Gastroesophageal sphincter (tissue), 4 donors: Measurements from ENCODE around the gene ARHGEF10L. TPM values are rescaled to one million over a fixed set of nuclear protein-coding genes. Genes with fewer than 3 reads are reported as not detected.

Experiments
- ATAC-seq: fragments of 150-250 bp; one replicate; pipeline ENCODE4 v1.9.1; 2016; ENCODE audit warnings: mild to moderate bottlenecking, moderate library complexity
- H3K27ac ChIP-seq, 4 donors: fragments of 200-600 bp; sonication (generic) in 3 of 4; 1 replicate in 3 of 4; 2 replicates in 1 of 4; pipeline ENCODE4 v1.5.1; 2016 to 2019
- H3K27me3 ChIP-seq: fragments of 200-600 bp; sonication (generic); one replicate; pipeline ENCODE4 v1.5.1; 2019
- H3K36me3 ChIP-seq, 2 donors: fragments of 200-600 bp; sonication (generic); one replicate each; pipeline ENCODE4 v1.5.1; 2019; ENCODE audit warnings: control low read depth in 1 of 2
- H3K4me1 ChIP-seq, 3 donors: fragments of 200-600 bp; sonication (generic); 1 replicate in 2 of 3; 2 replicates in 1 of 3; pipeline ENCODE4 v1.5.1; 2016 to 2019; ENCODE audit warnings: control low read depth in 2 of 3
- H3K4me3 ChIP-seq, 2 donors: fragments of 200-600 bp; sonication (generic); one replicate each; pipeline ENCODE4 v1.5.1; 2019; ENCODE audit warnings: mild to moderate bottlenecking in 1 of 2, moderate library complexity in 1 of 2
- H3K9me3 ChIP-seq, 3 donors: fragments of 200-600 bp; sonication (generic); one replicate each; pipeline ENCODE4 v1.5.1; 2017 to 2019; ENCODE audit warnings: control low read depth in 2 of 3
- EP300 ChIP-seq: sonication (generic); formaldehyde crosslinking; IDR thresholded peaks from one replicate; pipeline ENCODE4 v1.6.1; 2017; ENCODE audit warnings: antibody characterized with exemption, mild to moderate bottlenecking
- POLR2A ChIP-seq, 2 donors: fragments of 450-650 bp; IDR thresholded peaks; one replicate each; pipeline ENCODE4 v1.6.1; 2017; ENCODE audit warnings: antibody characterized with exemption in 2 of 2, mild to moderate bottlenecking in 2 of 2, moderate library complexity in 1 of 2
- POLR2AphosphoS5 ChIP-seq: sonication (generic); formaldehyde crosslinking; IDR thresholded peaks from one replicate; pipeline ENCODE4 v1.6.1; 2017; ENCODE audit warnings: antibody characterized with exemption
- WGBS, 2 donors: methylation state at CpG; one replicate each; pipeline ENCODE4 v1.1.5; 2018; ENCODE audit warnings: low coverage in 1 of 2; 5-methylcytosine and 5-hydroxymethylcytosine counted together
- total RNA-seq, 4 donors: library from RNA; depleted of rRNA; stranded (reverse); fragments of >200 nt; gene quantifications; one replicate each; pipeline ENCODE4 v1.1.0, GENCODE V29; 2016
- TF ChIP-seq, protein P1 (sequence below), 4 experiments: fragments of 200-600 bp in 2 of 4; fragments of 450-650 bp in 2 of 4; sonication (generic) in 1 of 4; IDR thresholded peaks; one replicate each; pipeline ENCODE4 v1.5.1; 2017 to 2019; ENCODE audit warnings: antibody characterized with exemption in 4 of 4, mild to moderate bottlenecking in 2 of 4, moderate library complexity in 2 of 4

ARHGEF10L gene
- total RNA-seq, 4 donors from 2014 or later, result 50.9 to 97.0 (median 80.3) TPM

DNA sequence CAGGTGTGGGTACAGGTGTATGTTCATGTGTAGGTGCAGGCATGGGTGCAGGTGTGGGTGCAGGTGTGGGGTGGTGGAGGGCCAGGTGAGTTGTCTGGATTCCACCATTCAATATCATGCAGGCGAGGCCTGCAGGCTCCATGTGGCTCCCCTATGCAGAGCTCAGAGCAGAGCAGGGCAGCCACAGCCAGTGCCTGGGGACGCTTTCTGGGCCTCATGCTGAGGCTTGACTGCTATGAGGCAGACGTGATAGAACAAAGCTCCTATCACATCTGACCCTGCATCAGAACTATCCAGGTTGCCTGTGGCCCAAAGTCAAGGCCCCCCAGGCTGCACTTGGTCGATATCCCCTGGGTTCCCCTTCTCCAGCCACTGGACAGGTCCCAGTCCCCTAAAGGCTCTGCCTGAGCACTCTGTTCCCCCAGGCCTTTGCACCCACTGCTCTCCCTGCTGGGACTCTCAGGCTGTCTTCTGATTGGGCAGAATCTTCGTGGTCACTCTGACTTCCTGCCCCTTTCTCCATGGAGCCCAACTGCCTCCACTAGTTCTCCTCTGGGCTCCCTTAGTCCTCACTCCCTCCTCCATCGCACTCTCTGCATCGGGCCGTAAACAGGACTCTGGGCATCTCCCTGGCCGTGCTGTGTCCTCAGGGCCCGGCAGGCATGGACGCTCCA lies 137.0 kb downstream of the ARHGEF10L start:
- TF ChIP-seq POLR2A (IDR thresholded peaks at IDR 0.05) (no peak), POLR2AphosphoS5 (no peak), EP300 (no peak)
- TF ChIP-seq, protein P1, sequence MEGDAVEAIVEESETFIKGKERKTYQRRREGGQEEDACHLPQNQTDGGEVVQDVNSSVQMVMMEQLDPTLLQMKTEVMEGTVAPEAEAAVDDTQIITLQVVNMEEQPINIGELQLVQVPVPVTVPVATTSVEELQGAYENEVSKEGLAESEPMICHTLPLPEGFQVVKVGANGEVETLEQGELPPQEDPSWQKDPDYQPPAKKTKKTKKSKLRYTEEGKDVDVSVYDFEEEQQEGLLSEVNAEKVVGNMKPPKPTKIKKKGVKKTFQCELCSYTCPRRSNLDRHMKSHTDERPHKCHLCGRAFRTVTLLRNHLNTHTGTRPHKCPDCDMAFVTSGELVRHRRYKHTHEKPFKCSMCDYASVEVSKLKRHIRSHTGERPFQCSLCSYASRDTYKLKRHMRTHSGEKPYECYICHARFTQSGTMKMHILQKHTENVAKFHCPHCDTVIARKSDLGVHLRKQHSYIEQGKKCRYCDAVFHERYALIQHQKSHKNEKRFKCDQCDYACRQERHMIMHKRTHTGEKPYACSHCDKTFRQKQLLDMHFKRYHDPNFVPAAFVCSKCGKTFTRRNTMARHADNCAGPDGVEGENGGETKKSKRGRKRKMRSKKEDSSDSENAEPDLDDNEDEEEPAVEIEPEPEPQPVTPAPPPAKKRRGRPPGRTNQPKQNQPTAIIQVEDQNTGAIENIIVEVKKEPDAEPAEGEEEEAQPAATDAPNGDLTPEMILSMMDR (IDR thresholded peaks at IDR 0.05), result no peak
- Histone ChIP-seq H3K4me3 (no peak overlapping the region), H3K36me3 (peaks cover 0 to 65% of the 10 kb centered on the region in 2 donors), H3K4me1 (peaks cover 0 to 45% (median 12%) of the 10 kb centered on the region in 3 donors), H3K27ac (no peak overlapping the region), H3K27me3 (no peaks in the 10 kb centered on the region), H3K9me3 (no peaks in the 10 kb centered on the region)
- WGBS, 2 donors, result 58 to 59% methylated on average over 4 to 9 of the region's 11 CpGs
- no peak for ATAC-seq

DNA sequence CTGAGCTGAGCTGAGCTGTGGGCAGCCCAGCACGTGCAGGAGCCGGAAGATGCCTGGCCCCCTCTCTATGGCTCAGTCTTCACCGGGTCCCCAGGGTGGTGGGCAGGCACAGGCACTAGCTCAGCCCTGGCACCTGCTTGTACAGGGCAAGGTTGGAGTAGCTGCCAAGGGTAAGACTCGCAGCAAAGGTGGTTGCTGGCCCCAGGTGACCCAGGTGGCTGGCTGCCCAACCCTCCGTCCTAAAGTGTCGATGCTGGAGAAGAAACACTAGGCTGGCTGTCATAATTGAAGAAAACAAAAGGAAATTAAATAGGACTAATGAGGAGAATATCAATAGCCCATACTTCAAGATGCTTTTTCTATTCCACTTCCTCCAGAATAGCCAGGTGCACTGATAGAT lies 138.5 kb downstream of the ARHGEF10L start:
- WGBS, 2 donors, result 20 to 76% methylated on average over 2 to 6 of the region's 6 CpGs
- H3K27me3 ChIP-seq, result no peaks in the 10 kb centered on the region
- H3K36me3 ChIP-seq, result peaks cover 0 to 80% of the 10 kb centered on the region in 2 donors

DNA sequence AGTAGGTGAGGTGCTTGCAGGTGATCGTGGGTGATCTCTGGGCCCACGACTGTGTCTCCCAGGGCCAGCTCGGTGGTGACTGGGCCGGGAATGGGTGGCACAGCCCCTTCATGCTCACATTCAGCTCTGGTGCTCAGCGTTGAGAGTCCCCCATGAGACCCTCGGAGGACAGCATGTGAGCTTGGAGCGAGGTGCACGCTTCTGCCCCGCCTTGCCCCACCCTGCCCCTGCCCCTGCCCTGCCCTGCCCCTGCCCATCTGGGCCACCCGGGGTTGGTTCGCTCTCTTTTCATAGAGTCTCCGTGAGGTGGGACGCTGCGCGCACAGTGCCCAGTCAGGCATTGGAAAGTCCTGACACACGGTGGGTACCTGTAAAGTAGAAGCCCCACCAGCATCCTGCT lies 140.4 kb downstream of the ARHGEF10L start:
- TF ChIP-seq POLR2A (IDR thresholded peaks at IDR 0.05) (no peak), POLR2AphosphoS5 (no peak), EP300 (no peak)
- TF ChIP-seq, protein P1 (IDR thresholded peaks at IDR 0.05), result no peak
- no peak overlapping the region for H3K27ac ChIP-seq
- no peaks in the 10 kb centered on the region for H3K9me3 ChIP-seq
- peaks cover 0 to 19% (median 0%) of the 10 kb centered on the region in 3 donors for H3K4me1 ChIP-seq
- no peak for ATAC-seq
- H3K27me3 ChIP-seq, result no peaks in the 10 kb centered on the region
- 100% methylated on average over 1 of the region's 16 CpGs for WGBS, 2 donors
- peaks cover 0 to 86% of the 10 kb centered on the region in 2 donors for H3K36me3 ChIP-seq
- no peak overlapping the region for H3K4me3 ChIP-seq

More for the DNA sequence above, 138.5 kb downstream of the ARHGEF10L start:
- Histone ChIP-seq H3K9me3 (no peaks in the 10 kb centered on the region), H3K27ac (no peak overlapping the region), H3K4me3 (no peak overlapping the region), H3K4me1 (peaks cover 0 to 36% (median 3%) of the 10 kb centered on the region in 3 donors)
- TF ChIP-seq POLR2AphosphoS5 (no peak), POLR2A (IDR thresholded peaks at IDR 0.05) (no peak), EP300 (no peak)
- TF ChIP-seq, protein P1 (IDR thresholded peaks at IDR 0.05), result no peak
- ATAC-seq, result no peak

DNA sequence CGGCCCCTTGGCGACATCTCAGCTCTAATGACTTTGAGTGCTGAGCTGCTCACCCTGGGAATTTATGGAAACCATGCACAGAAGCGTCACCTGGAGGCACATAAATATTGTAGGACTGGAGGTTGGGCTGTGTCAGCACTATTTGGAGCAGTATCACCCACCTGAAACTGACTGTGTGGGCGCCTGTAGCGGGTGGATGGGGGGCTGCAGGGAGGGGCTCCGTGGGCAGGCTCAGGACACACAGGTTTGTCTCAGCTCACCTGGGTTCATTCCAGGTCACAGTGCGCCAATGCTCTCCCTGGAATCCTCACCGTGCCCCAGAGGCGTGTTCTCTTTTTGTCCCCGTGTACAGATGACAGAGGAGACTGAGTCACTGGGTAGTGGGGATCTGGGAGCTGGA lies 140.8 kb downstream of the ARHGEF10L start:
- Histone ChIP-seq H3K27ac (no peak overlapping the region), H3K36me3 (peaks cover 0 to 90% of the 10 kb centered on the region in 2 donors), H3K4me3 (no peak overlapping the region), H3K9me3 (no peaks in the 10 kb centered on the region), H3K27me3 (no peaks in the 10 kb centered on the region), H3K4me1 (peaks cover 0 to 20% (median 0%) of the 10 kb centered on the region in 3 donors)
- no peak for ATAC-seq
- TF ChIP-seq, protein P1 (IDR thresholded peaks at IDR 0.05), result no peak
- TF ChIP-seq POLR2A (IDR thresholded peaks at IDR 0.05) (no peak), POLR2AphosphoS5 (no peak), EP300 (no peak)
- WGBS, 2 donors, result 83% methylated on average over 4 of the region's 10 CpGs; no CpG with 5 or more reads in 1 of the 2 donors

DNA sequence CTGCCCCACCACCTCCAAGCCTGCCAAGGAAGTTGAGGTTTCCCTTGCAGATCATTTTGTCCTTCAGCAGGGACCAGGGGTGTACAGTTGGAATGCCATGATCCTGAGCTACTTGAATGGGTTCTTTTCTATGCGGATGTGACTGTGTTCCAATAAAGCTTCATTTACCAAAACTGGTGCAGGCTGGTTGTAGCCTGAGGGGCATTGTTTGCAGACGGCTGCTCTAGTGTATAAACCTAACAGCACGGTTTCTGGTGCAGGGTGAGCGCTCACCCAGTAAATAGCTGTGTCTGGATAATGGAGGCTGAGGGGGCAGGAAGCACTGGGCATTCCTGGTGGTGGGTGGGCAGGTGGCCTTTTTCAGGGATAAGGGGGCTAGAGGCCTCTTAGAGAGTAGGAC lies 142.9 kb downstream of the ARHGEF10L start:
- TF ChIP-seq POLR2A (IDR thresholded peaks at IDR 0.05) (no peak), EP300 (no peak), POLR2AphosphoS5 (no peak)
- TF ChIP-seq, protein P1 (IDR thresholded peaks at IDR 0.05), result no peak
- H3K27ac ChIP-seq, result no peak overlapping the region
- H3K4me3 ChIP-seq, result no peak overlapping the region
- WGBS, 2 donors, result 67% methylated on average over 1 of the region's 4 CpGs; no CpG with 5 or more reads in 1 of the 2 donors
- H3K4me1 ChIP-seq, result peaks cover 0 to 27% (median 0%) of the 10 kb centered on the region in 3 donors
- H3K9me3 ChIP-seq, result no peaks in the 10 kb centered on the region
- H3K36me3 ChIP-seq, result peaks cover 0 to 82% of the 10 kb centered on the region in 2 donors
- no peak for ATAC-seq
- no peaks in the 10 kb centered on the region for H3K27me3 ChIP-seq
